DMS53 treated with DMSO at 0.1 percent for 48 hours (cell line): ENCODE data around the gene UCP2.

ENCODE experiments used
- DNase-seq: peaks from one replicate; lab custom pipeline; 2025; ENCODE audit not compliant: unreplicated experiment; lab: John Stamatoyannopoulos, UW

UCP2 gene

GRCh38 chr11:74010306-74011300 is 28.0 kb upstream of the UCP2 start:
- no peak for DNase-seq

GRCh38 chr11:74009675-74010305 is 27.1 kb upstream of the UCP2 start:
- no peak for DNase-seq

GRCh38 chr11:74009230-74009547 is 26.5 kb upstream of the UCP2 start:
- no peak for DNase-seq

- peak; percentile 67 for DNase-seq
Measured at GRCh38 chr11:74008373-74009229, 26.0 kb upstream of the UCP2 start, which contains the start of gene UCP3. Gene UCP3 (minus strand): TSS chr11:74009085. CDS start chr11:74007042, 2,043 bp downstream.

GRCh38 chr11:74007691-74008372 is 25.2 kb upstream of the UCP2 start:
- no peak for DNase-seq

- DNase-seq: no peak
Measured at GRCh38 chr11:74006743-74007304, 24.2 kb upstream of the UCP2 start.

GRCh38 chr11:74005721-74006517 is 23.3 kb upstream of the UCP2 start:
- DNase-seq: no peak

- DNase-seq: no peak
Measured at GRCh38 chr11:74004759-74005615, 22.3 kb upstream of the UCP2 start.

GRCh38 chr11:74004046-74004695 is 21.5 kb upstream of the UCP2 start:
- no peak for DNase-seq

- DNase-seq: no peak
Measured at GRCh38 chr11:74002832-74003231, 20.2 kb upstream of the UCP2 start.

GRCh38 chr11:74001822-74002286 is 19.2 kb upstream of the UCP2 start:
- no peak for DNase-seq

GRCh38 chr11:74000307-74001133 is 17.9 kb upstream of the UCP2 start:
- DNase-seq: no peak

GRCh38 chr11:73999581-74000306 is 17.1 kb upstream of the UCP2 start:
- DNase-seq: peak; percentile 99

- DNase-seq: no peak
Measured at GRCh38 chr11:73998846-73999575, 16.4 kb upstream of the UCP2 start.

GRCh38 chr11:73997120-73997770 is 14.6 kb upstream of the UCP2 start:
- DNase-seq: no peak
